C4-2B (cell line): ENCODE results near the gene R3HDM4.

Experiments used
- CTCF ChIP-seq: fragments of 450-650 bp; conservative IDR thresholded peaks from 2 replicates; pipeline ENCODE4 v1.5.1; 2017; ENCODE audit warnings: mild to moderate bottlenecking
- ZFX ChIP-seq: fragments of 450-650 bp; IDR thresholded peaks from 2 replicates; pipeline ENCODE4 v1.6.1; 2017

GRCh38 chr19:904545-904944 lies 8.5 kb downstream of the R3HDM4 start:
- TF ChIP-seq CTCF (no peak), ZFX (no peak)
